CD8-positive, alpha-beta memory T cell (primary cell): ENCODE data around the gene POLK. TPM values are rescaled to one million over a fixed set of nuclear protein-coding genes. Genes with fewer than 3 reads are reported as not detected.
"Not testable (repeated sequence)": the region's sequence is repeated elsewhere in the genome, so short reads cannot be mapped to it uniquely, and the experiment has no call there.

Experiments
- CTCF ChIA-PET: fragments of 350-600 bp; sonication (Branson Sonifier 250); formaldehyde crosslinking; loops from one replicate; lab custom pipeline; 2021; ENCODE audit warnings: antibody characterized with exemption; lab: Charles Lee
- POLR2A ChIA-PET: fragments of 350-600 bp; sonication (Branson Sonifier 250); formaldehyde crosslinking; loops from one replicate; lab custom pipeline; 2021; ENCODE audit warnings: antibody characterized with exemption; lab: Charles Lee
- DNase-seq, 5 donors: peaks; one replicate each; pipeline versions ENCODE4 v3.0.0 to v3.0.0-alpha.2; 2020 to 2022; ENCODE audit warnings: mixed read lengths in 1 of 5
- H3K27ac ChIP-seq: one replicate; pipeline ENCODE4 v1.7.0; 2013; ENCODE audit warnings: low read depth, mild to moderate bottlenecking, low read length, moderate library complexity
- H3K27me3 ChIP-seq: 2 replicates; pipeline ENCODE4 v1.7.0; 2013; ENCODE audit warnings: low read length, mild to moderate bottlenecking; ENCODE audit not compliant: insufficient read depth, poor library complexity, severe bottlenecking
- H3K36me3 ChIP-seq: 2 replicates; pipeline ENCODE4 v1.7.0; 2013; ENCODE audit warnings: mild to moderate bottlenecking, low read length, moderate library complexity; ENCODE audit not compliant: insufficient read depth
- H3K4me1 ChIP-seq: 2 replicates; pipeline ENCODE4 v1.7.0; 2013; ENCODE audit warnings: mild to moderate bottlenecking, low read length, moderate library complexity; ENCODE audit not compliant: insufficient read depth
- H3K4me3 ChIP-seq: 2 replicates; pipeline ENCODE4 v1.7.0; 2013; ENCODE audit warnings: mild to moderate bottlenecking, low read length
- H3K9me3 ChIP-seq: 2 replicates; pipeline ENCODE4 v1.7.0; 2013; ENCODE audit warnings: mild to moderate bottlenecking, low read length
- H3K27ac Mint-ChIP-seq, 8 donors: one replicate each; pipeline ENCODE4 v1.8.0; 2020 to 2021; ENCODE audit warnings: mixed read lengths in 8 of 8, mild to moderate bottlenecking in 6 of 8, inconsistent platforms in 3 of 8, moderate library complexity in 3 of 8
- H3K27me3 Mint-ChIP-seq, 2 donors: one replicate each; pipeline ENCODE4 v1.8.0; 2020 to 2021; ENCODE audit warnings: mixed read lengths in 2 of 2, mild to moderate bottlenecking in 1 of 2, moderate library complexity in 1 of 2
- H3K36me3 Mint-ChIP-seq, 3 donors: one replicate each; pipeline ENCODE4 v1.8.0; 2020 to 2021; ENCODE audit warnings: mixed read lengths in 3 of 3, inconsistent platforms in 1 of 3, mild to moderate bottlenecking in 1 of 3
- H3K4me1 Mint-ChIP-seq, 3 donors: one replicate each; pipeline ENCODE4 v1.8.0; 2020 to 2021; ENCODE audit warnings: mixed read lengths in 3 of 3, inconsistent platforms in 1 of 3, mild to moderate bottlenecking in 1 of 3
- H3K4me3 Mint-ChIP-seq, 7 donors: one replicate each; pipeline ENCODE4 v1.8.0; 2020 to 2021; ENCODE audit warnings: mixed read lengths in 7 of 7, mild to moderate bottlenecking in 6 of 7, moderate library complexity in 4 of 7, inconsistent platforms in 2 of 7
- H3K9me3 Mint-ChIP-seq, 5 donors: one replicate each; pipeline ENCODE4 v1.8.0; 2020 to 2022; ENCODE audit warnings: mixed read lengths in 5 of 5, mild to moderate bottlenecking in 3 of 5, moderate library complexity in 2 of 5, inconsistent platforms in 1 of 5
- polyA plus RNA-seq: library from polyadenylated mRNA; unstranded; fragments of 300-500 nt; fragmentation: Illumina TruSeq; gene quantifications from one replicate; pipeline ENCODE4 v1.2.3, GENCODE V29; 2021
- total RNA-seq, 2 experiments: library from RNA; stranded (reverse); gene quantifications; one replicate each; pipeline ENCODE4 v1.2.3, GENCODE V29; 2021

POLK gene
- total and polyA plus RNA-seq, 3 experiments from 2014 or later, result 19.4 to 36.9 (median 35.9) TPM

DNA sequence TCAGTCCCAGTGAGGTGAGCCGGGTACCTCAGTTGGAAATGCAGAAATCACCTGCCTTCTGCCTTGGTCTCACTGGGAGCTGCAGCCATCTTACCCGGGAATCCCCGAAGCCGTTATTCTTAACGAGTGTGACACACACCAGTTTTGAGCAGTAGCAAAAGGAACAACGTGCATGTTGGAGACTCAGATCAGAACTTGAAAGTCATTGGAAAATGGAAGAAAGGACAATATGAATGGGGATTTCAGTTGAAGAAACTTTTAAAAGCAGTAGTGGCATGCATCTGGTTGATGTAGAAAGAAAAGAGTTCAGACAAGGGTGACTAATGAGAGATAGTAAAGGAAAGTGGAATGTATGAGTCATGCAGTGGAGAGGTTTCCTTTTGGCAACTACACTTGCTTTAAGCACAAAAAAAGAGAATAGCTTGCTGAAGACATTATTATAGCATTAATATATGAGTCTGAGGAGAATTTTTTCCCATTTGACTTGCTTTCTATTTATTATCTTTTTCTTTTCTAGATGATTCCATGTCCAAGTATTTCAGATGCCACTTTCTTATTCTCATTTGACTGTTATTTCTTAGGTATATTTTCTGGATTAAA, 55.1 kb downstream of the POLK start:
- DNase-seq, result peak in 1 of 5 donors; percentile 5
- H3K27me3 ChIP-seq, result no peaks in the 10 kb centered on the region
- H3K9me3 Mint-ChIP-seq, result peaks cover 7 to 25% (median 21%) of the 10 kb centered on the region in 5 donors
- POLR2A ChIA-PET, result no interaction called here
- H3K27ac ChIP-seq, result peak overlapping the region; percentile 57
- peaks cover 5% of the 10 kb centered on the region for H3K36me3 ChIP-seq
- peak overlapping the region in 6 of 8 donors; percentile 19 to 92 (median 50) for H3K27ac Mint-ChIP-seq
- no peaks in the 10 kb centered on the region for H3K27me3 Mint-ChIP-seq
- H3K4me1 Mint-ChIP-seq, result peaks cover 27 to 42% (median 42%) of the 10 kb centered on the region in 3 donors
- no peaks in the 10 kb centered on the region for H3K9me3 ChIP-seq
- H3K4me3 Mint-ChIP-seq, result peak overlapping the region in 5 of 7 donors; percentile 40 to 64 (median 54)
- H3K4me1 ChIP-seq, result peaks cover 9% of the 10 kb centered on the region
- CTCF ChIA-PET, result no interaction called here
- H3K36me3 Mint-ChIP-seq, result peaks cover 18 to 52% (median 34%) of the 10 kb centered on the region in 3 donors
- no peak overlapping the region for H3K4me3 ChIP-seq

DNA sequence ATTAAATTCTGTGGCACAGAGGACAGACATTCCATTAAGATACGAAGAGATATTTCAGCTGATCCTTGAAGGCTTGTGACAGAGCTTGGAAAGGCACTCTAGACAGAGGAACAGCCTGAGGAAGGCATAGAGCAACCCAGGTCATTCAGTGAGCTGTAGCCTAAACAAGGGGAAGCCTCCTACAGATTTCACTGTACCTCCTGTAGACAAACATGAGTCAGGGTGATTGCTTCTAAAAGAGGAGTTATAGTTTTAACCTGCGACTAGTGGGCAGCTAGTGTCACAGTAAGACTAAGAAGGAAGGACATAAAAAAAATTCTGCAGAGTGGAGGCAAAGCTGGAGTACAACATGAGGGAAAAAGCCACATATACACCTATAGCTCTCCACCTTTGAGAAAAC, 56.0 kb downstream of the POLK start:
- H3K27ac ChIP-seq, result peak overlapping the region; percentile 57
- peaks cover 9% of the 10 kb centered on the region for H3K4me1 ChIP-seq
- peaks cover 19 to 51% (median 25%) of the 10 kb centered on the region in 3 donors for H3K36me3 Mint-ChIP-seq
- peaks cover 7 to 17% (median 15%) of the 10 kb centered on the region in 5 donors for H3K9me3 Mint-ChIP-seq
- no peak overlapping the region for H3K4me3 ChIP-seq
- peaks cover 24 to 42% (median 34%) of the 10 kb centered on the region in 3 donors for H3K4me1 Mint-ChIP-seq
- peak overlapping the region in 3 of 8 donors; percentile 1 to 58 (median 28) for H3K27ac Mint-ChIP-seq
- H3K4me3 Mint-ChIP-seq, result no peak overlapping the region
- POLR2A ChIA-PET, result no interaction called here
- no peaks in the 10 kb centered on the region for H3K27me3 Mint-ChIP-seq
- CTCF ChIA-PET, result no interaction called here
- no peak for DNase-seq
- H3K27me3 ChIP-seq, result no peaks in the 10 kb centered on the region
- no peaks in the 10 kb centered on the region for H3K9me3 ChIP-seq
- peaks cover 5% of the 10 kb centered on the region for H3K36me3 ChIP-seq

DNA sequence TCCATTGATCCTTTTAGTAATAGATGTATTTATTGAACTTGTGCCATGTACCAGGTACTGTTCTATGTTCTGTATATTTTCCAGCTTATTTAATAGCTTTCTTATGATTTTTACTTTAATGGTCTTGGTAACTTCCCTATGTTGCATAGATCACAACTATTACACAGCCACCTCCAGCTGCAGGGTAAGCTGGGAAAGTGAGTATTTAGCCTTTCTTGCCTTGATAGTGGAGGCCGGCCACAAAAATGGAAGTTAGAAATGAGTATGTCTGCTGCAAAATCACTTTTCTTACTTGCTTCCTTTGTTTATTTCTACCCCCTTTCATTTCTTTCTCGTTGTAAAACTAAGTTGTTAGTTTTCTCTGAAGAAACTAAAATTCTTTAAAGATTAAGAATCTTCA, 56.5 kb downstream of the POLK start:
- DNase-seq, result no peak
- peaks cover 18 to 51% (median 22%) of the 10 kb centered on the region in 3 donors for H3K36me3 Mint-ChIP-seq
- POLR2A ChIA-PET, result no interaction called here

DNA sequence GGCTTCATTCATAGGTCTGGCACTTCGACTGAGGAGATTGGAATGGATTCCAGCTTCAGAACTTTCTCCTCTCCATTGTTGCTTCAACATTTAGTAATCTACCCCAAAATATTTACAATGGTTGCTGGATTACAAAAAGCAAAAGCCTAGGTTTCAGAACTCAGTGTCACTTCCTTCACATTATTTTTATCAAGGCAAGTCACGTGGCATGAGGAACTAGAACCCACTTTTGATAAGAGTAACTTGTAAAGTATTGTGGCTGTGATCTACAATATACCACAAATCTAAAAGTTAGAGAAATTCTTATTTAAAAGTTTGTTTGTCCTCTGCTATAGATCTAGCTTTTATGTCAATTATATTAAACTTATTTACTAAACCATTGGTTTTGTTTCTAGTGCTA, 59.9 kb downstream of the POLK start:
- Mint-ChIP-seq H3K36me3 (peaks cover 8 to 53% (median 16%) of the 10 kb centered on the region in 3 donors), H3K27me3 (no peaks in the 10 kb centered on the region), H3K9me3 (no peaks in the 10 kb centered on the region), H3K4me3 (no peak overlapping the region), H3K27ac (peak overlapping the region in 2 of 8 donors; percentile 14 to 22), H3K4me1 (peaks cover 17 to 18% (median 17%) of the 10 kb centered on the region in 3 donors)
- H3K4me3 ChIP-seq, result no peak overlapping the region
- POLR2A ChIA-PET, result interaction anchor here (0.5 kb wide), 1 partner anchor 12 kb away, joined by 4 read pairs; no protein-coding TSS in a partner anchor
- peaks cover 8% of the 10 kb centered on the region for H3K4me1 ChIP-seq
- DNase-seq, result no peak
- CTCF ChIA-PET, result no interaction called here
- H3K36me3 ChIP-seq, result peaks cover 5% of the 10 kb centered on the region
- no peaks in the 10 kb centered on the region for H3K27me3 ChIP-seq
- no peaks in the 10 kb centered on the region for H3K9me3 ChIP-seq
- H3K27ac ChIP-seq, result no peak overlapping the region

More for the DNA sequence above, 56.5 kb downstream of the POLK start:
- H3K4me3 Mint-ChIP-seq, result no peak overlapping the region
- H3K4me1 Mint-ChIP-seq, result peaks cover 24 to 42% (median 32%) of the 10 kb centered on the region in 3 donors
- peak overlapping the region in 2 of 8 donors; percentile 1 to 16 for H3K27ac Mint-ChIP-seq
- Histone ChIP-seq H3K9me3 (no peaks in the 10 kb centered on the region), H3K4me1 (peaks cover 9% of the 10 kb centered on the region), H3K27me3 (no peaks in the 10 kb centered on the region), H3K4me3 (no peak overlapping the region), H3K36me3 (peaks cover 5% of the 10 kb centered on the region), H3K27ac (no peak overlapping the region)
- peaks cover 5 to 15% (median 12%) of the 10 kb centered on the region in 5 donors for H3K9me3 Mint-ChIP-seq
- no peaks in the 10 kb centered on the region for H3K27me3 Mint-ChIP-seq
- CTCF ChIA-PET, result no interaction called here

DNA sequence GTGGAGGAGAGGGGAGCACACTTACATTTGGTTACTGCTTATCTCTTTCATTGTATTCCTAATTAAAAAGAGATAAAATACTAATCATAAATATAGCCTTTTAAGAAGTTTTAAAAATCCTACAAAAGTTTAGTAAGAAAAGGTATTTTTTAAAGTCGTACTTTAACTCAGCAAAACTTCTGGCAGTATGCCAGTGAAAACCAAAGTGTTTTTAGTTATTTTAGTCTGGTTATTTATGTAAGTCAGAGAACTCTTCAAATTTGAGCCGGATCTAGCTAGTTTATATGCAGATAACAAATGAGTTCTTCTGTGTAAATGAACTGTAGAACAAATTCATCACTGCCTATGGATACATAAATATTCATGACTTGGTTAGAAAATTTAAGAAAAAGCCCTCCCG, 63.1 kb downstream of the POLK start:
- no peak overlapping the region for H3K4me3 Mint-ChIP-seq
- POLR2A ChIA-PET, result no interaction called here

GRCh38 chr5:75578280-75578679, 66.6 kb downstream of the POLK start:
- H3K4me1 Mint-ChIP-seq, H3K4me1 ChIP-seq, H3K4me3 Mint-ChIP-seq, H3K27ac ChIP-seq, DNase-seq, CTCF ChIA-PET, POLR2A ChIA-PET, H3K27ac Mint-ChIP-seq, H3K27me3 Mint-ChIP-seq, H3K27me3 ChIP-seq, H3K4me3 ChIP-seq, H3K36me3 ChIP-seq, H3K9me3 ChIP-seq, H3K9me3 Mint-ChIP-seq: not testable (repeated sequence)
- peaks cover 10 to 57% (median 23%) of the 10 kb centered on the region in 3 donors for H3K36me3 Mint-ChIP-seq

More for the DNA sequence above, 63.1 kb downstream of the POLK start:
- CTCF ChIA-PET, result no interaction called here
- Mint-ChIP-seq H3K36me3 (peaks cover 13 to 62% (median 25%) of the 10 kb centered on the region in 3 donors), H3K27me3 (no peaks in the 10 kb centered on the region), H3K4me1 (peaks cover 0 to 2% (median 0%) of the 10 kb centered on the region in 3 donors), H3K9me3 (no peaks in the 10 kb centered on the region), H3K27ac (no peak overlapping the region)
- no peaks in the 10 kb centered on the region for H3K4me1 ChIP-seq
- no peaks in the 10 kb centered on the region for H3K9me3 ChIP-seq
- H3K27ac ChIP-seq, result no peak overlapping the region
- no peaks in the 10 kb centered on the region for H3K36me3 ChIP-seq
- no peak for DNase-seq
- H3K27me3 ChIP-seq, result no peaks in the 10 kb centered on the region
- no peak overlapping the region for H3K4me3 ChIP-seq

GRCh38 chr5:75584641-75585040, 73.0 kb downstream of the POLK start:
- H3K9me3 Mint-ChIP-seq, result no peaks in the 10 kb centered on the region
- H3K36me3 Mint-ChIP-seq, result peaks cover 13 to 51% (median 15%) of the 10 kb centered on the region in 3 donors
- H3K4me3 Mint-ChIP-seq, result no peak overlapping the region
- ChIA-PET POLR2A (no interaction called here), CTCF (no interaction called here)
- H3K27ac Mint-ChIP-seq, result peak overlapping the region in 1 of 8 donors; percentile 42
- H3K4me1 Mint-ChIP-seq, result peaks cover 0 to 4% (median 3%) of the 10 kb centered on the region in 3 donors
- H3K36me3 ChIP-seq, result peaks cover 4% of the 10 kb centered on the region
- H3K4me1 ChIP-seq, result no peaks in the 10 kb centered on the region
- H3K27me3 Mint-ChIP-seq, result no peaks in the 10 kb centered on the region
- DNase-seq, result no peak
- H3K27ac ChIP-seq, result no peak overlapping the region
- H3K4me3 ChIP-seq, result no peak overlapping the region
- H3K27me3 ChIP-seq, result no peaks in the 10 kb centered on the region
- H3K9me3 ChIP-seq, result no peaks in the 10 kb centered on the region

- ChIA-PET POLR2A (no interaction called here), CTCF (no interaction called here)
- Mint-ChIP-seq H3K36me3 (peaks cover 18 to 66% (median 18%) of the 10 kb centered on the region in 3 donors), H3K4me3 (no peak overlapping the region), H3K9me3 (no peaks in the 10 kb centered on the region), H3K27me3 (no peaks in the 10 kb centered on the region), H3K27ac (no peak overlapping the region), H3K4me1 (no peaks in the 10 kb centered on the region)
- DNase-seq, result no peak
- Histone ChIP-seq H3K9me3 (no peaks in the 10 kb centered on the region), H3K27me3 (no peaks in the 10 kb centered on the region), H3K27ac (no peak overlapping the region), H3K4me3 (no peak overlapping the region), H3K36me3 (peaks cover 3% of the 10 kb centered on the region), H3K4me1 (no peaks in the 10 kb centered on the region)
Measured at GRCh38 chr5:75588666-75589065, 77.0 kb downstream of the POLK start.
